HepG2 (cell line): ENCODE data around the gene BCL11B. TPM values are rescaled to one million over a fixed set of nuclear protein-coding genes. Genes with fewer than 3 reads are reported as not detected.

Experiments
- ATAC-seq: fragments of 200-7000 bp; cut with Tn5 transposase; 3 replicates; pipeline ENCODE4 v1.9.1; 2020; ENCODE audit warnings: mild to moderate bottlenecking, moderate library complexity
- BruUV-seq: library from RNA; stranded (reverse); fragments of 400-500 nt; replicated peaks from 2 replicates; lab custom pipeline; 2021; lab: Mats Ljungman, UMichigan
- CTCF ChIA-PET: fragments of 300-600 bp; formaldehyde crosslinking; extraction: SDS; loops from one replicate; lab custom pipeline; 2021; ENCODE audit warnings: low total read pairs, inconsistent platforms, low intra/inter-chr PET ratio; lab: Yijun Ruan, JAX
- POLR2A ChIA-PET: fragments of 350-600 bp; sonication (Branson Sonifier 250); formaldehyde crosslinking; loops from one replicate; lab custom pipeline; 2020; ENCODE audit warnings: antibody characterized with exemption, inconsistent platforms; lab: Yijun Ruan, JAX
- DNase-seq: peaks from one replicate; pipeline ENCODE4 v3.0.0-alpha.2; 2015; ENCODE audit warnings: low spot score
- FAIRE-seq: peaks from 3 replicates; lab custom pipeline; 2011; peaks lifted over from hg19 to GRCh38; lab: Jason Lieb, UNC
- H2AFZ ChIP-seq: one replicate; pipeline ENCODE4 v1.6.1; 2011; ENCODE audit warnings: low read length, inconsistent platforms
- H3K27ac ChIP-seq: fragments of 300-600 bp; 3 replicates; pipeline ENCODE4 v1.8.0; 2011; ENCODE audit warnings: mixed run types, mild to moderate bottlenecking, mixed read lengths, low read length, inconsistent platforms; ENCODE audit not compliant: insufficient read depth; ENCODE audit errors: extremely low read length
- H3K27me3 ChIP-seq, 2 experiments: fragments of 200-600 bp in 1 of 2; 2 replicates in 1 of 2; 3 replicates in 1 of 2; pipeline versions ENCODE4 v1.6.0 to v1.8.0; 2011; ENCODE audit warnings: low read length in 2 of 2, mild to moderate bottlenecking in 2 of 2, moderate library complexity in 2 of 2, inconsistent platforms in 1 of 2; ENCODE audit not compliant: insufficient read depth in 2 of 2, control insufficient read depth in 1 of 2
- H3K36me3 ChIP-seq, 2 experiments: fragments of 200-600 bp in 1 of 2; replicated peaks in 1 of 2; 2 replicates in 1 of 2; 3 replicates in 1 of 2; pipeline versions ENCODE4 v1.5.1 to v1.8.0; 2011; ENCODE audit warnings: low read length in 2 of 2, inconsistent platforms in 1 of 2; ENCODE audit not compliant: insufficient read depth in 2 of 2, control insufficient read depth in 1 of 2
- H3K4me1 ChIP-seq: 2 replicates; pipeline ENCODE4 v1.5.1; 2012; ENCODE audit warnings: low read length, inconsistent platforms; ENCODE audit not compliant: insufficient read depth
- H3K4me2 ChIP-seq: 2 replicates; pipeline ENCODE4 v1.6.0; 2011; ENCODE audit warnings: low read depth, low read length, inconsistent platforms
- H3K4me3 ChIP-seq, 3 experiments: fragments of 200-600 bp in 1 of 3; sonication (generic), shearing (Covaris generic) in 1 of 3; replicated peaks in 1 of 3; 2 replicates each; pipeline ENCODE4 v1.5.1; 2011 to 2016; ENCODE audit warnings: low read length in 3 of 3, inconsistent platforms in 2 of 3, low read depth in 2 of 3, mild to moderate bottlenecking in 2 of 3, control low read depth in 1 of 3, mixed read lengths in 1 of 3; ENCODE audit not compliant: insufficient read depth in 1 of 3
- H3K79me2 ChIP-seq: one replicate; pipeline ENCODE4 v1.6.1; 2011; ENCODE audit warnings: low read length, inconsistent platforms; ENCODE audit not compliant: insufficient read depth
- H3K9ac ChIP-seq: 2 replicates; pipeline ENCODE4 v1.6.0; 2011; ENCODE audit warnings: mild to moderate bottlenecking, low read depth, low read length, inconsistent platforms; ENCODE audit not compliant: insufficient read depth
- H3K9me3 ChIP-seq: 2 replicates; pipeline ENCODE4 v1.5.1; 2012; ENCODE audit warnings: mild to moderate bottlenecking, low read length
- H4K20me1 ChIP-seq: 2 replicates; pipeline ENCODE4 v1.6.0; 2011; ENCODE audit warnings: inconsistent platforms, mild to moderate bottlenecking, low read length, moderate library complexity; ENCODE audit not compliant: insufficient read depth
- ARNT ChIP-seq: fragments of 450-650 bp; IDR thresholded peaks from 2 replicates; pipeline ENCODE4 v1.6.1; 2017
- CREB1 ChIP-seq, 2 experiments: fragments of 450-650 bp in 1 of 2; IDR thresholded peaks; 2 replicates each; pipeline ENCODE4 v1.6.1; 2016 to 2017; ENCODE audit warnings: control low read depth in 1 of 2, mild to moderate bottlenecking in 1 of 2, missing compliant biosample characterization in 1 of 2, missing genetic modification characterization in 1 of 2
- HIC2 ChIP-seq: sonication (generic); formaldehyde crosslinking; IDR thresholded peaks from 2 replicates; pipeline ENCODE4 v1.9.0; 2022; ENCODE audit warnings: low read depth, missing genetic modification reagents
- KMT2B ChIP-seq: IDR thresholded peaks from 2 replicates; pipeline ENCODE4 v1.6.1; 2016; ENCODE audit warnings: missing genetic modification reagents, missing compliant biosample characterization
- NBN ChIP-seq: fragments of 450-650 bp; conservative IDR thresholded peaks from 2 replicates; pipeline ENCODE4 v1.6.1; 2017
- POLR2G ChIP-seq: fragments of 200-400 bp; formaldehyde crosslinking; IDR thresholded peaks from 2 replicates; pipeline ENCODE4 v1.6.1; 2018; ENCODE audit warnings: mild to moderate bottlenecking, low read depth, low read length, moderate library complexity
- PRDM15 ChIP-seq: sonication (generic); formaldehyde crosslinking; IDR thresholded peaks from 2 replicates; pipeline ENCODE4 v1.4.0; 2020; ENCODE audit warnings: missing genetic modification reagents
- SNAPC2 ChIP-seq: sonication (generic); formaldehyde crosslinking; IDR thresholded peaks from 2 replicates; pipeline ENCODE4 v1.8.1; 2022; ENCODE audit warnings: mild to moderate bottlenecking, missing genetic modification reagents
- SPEN ChIP-seq: sonication (generic); formaldehyde crosslinking; IDR thresholded peaks from 2 replicates; pipeline ENCODE4 v1.5.1; 2020; ENCODE audit warnings: low read depth, mild to moderate bottlenecking, missing genetic modification reagents
- TOPORS ChIP-seq: sonication (generic); formaldehyde crosslinking; IDR thresholded peaks from 2 replicates; pipeline ENCODE4 v1.8.0; 2023; ENCODE audit warnings: mild to moderate bottlenecking, missing genetic modification reagents
- ZNF251 ChIP-seq: sonication (generic); formaldehyde crosslinking; IDR thresholded peaks from 2 replicates; pipeline ENCODE4 v1.9.0; 2021; ENCODE audit warnings: mild to moderate bottlenecking, missing genetic modification reagents
- ZNF335 ChIP-seq: sonication (generic); formaldehyde crosslinking; IDR thresholded peaks from 2 replicates; pipeline ENCODE4 v1.4.0; 2020; ENCODE audit warnings: missing genetic modification reagents
- ZNF503 ChIP-seq: sonication (generic); formaldehyde crosslinking; IDR thresholded peaks from 2 replicates; pipeline ENCODE4 v1.4.0; 2020; ENCODE audit warnings: missing genetic modification reagents
- ZNF530 ChIP-seq: sonication (generic); formaldehyde crosslinking; IDR thresholded peaks from 2 replicates; pipeline ENCODE4 v1.5.0; 2020; ENCODE audit warnings: low read depth, mild to moderate bottlenecking, missing genetic modification reagents
- WGBS: methylation state at CpG from one replicate; pipeline ENCODE4 v1.1.6; 2017; ENCODE audit warnings: low lambda C conversion rate; 5-methylcytosine and 5-hydroxymethylcytosine counted together
- in situ Hi-C: cut with HindIII; loops from 2 replicates; pipeline ENCODE4 v1.10.0; 2017; ENCODE audit warnings: low pct_unique_long_range_greater_than_20kb; ENCODE audit not compliant: extremely low pct_ligation_motif_present
- intact Hi-C: fragments of 100-400 bp; cut with micrococcal nuclease; formaldehyde crosslinking; loops from one replicate; pipeline ENCODE4 v1.10.0; 2022; ENCODE audit not compliant: unreplicated experiment
- polyA plus RNA-seq, 8 experiments: library from polyadenylated mRNA; depleted of rRNA in 3 of 8; stranded (reverse) in 7 of 8; unstranded in 1 of 8; fragments of >200 nt; fragmentation: Illumina TruSeq in 4 of 8; extraction: Trizol in 4 of 8; gene quantifications; 2 replicates each; pipeline versions ENCODE4 v1.2.1 to v1.2.3, GENCODE V29; 2011 to 2016; ENCODE audit warnings: low read depth in 4 of 8, missing spikeins in 1 of 8, mixed read lengths in 1 of 8; ENCODE audit not compliant: insufficient read depth in 1 of 8
- total RNA-seq, 5 experiments: library from RNA; depleted of rRNA; stranded (reverse); fragments of >200 nt; fragmentation: Illumina TruSeq; extraction: Trizol; gene quantifications; 2 replicates each; pipeline ENCODE4 v1.2.3, GENCODE V29; 2016; ENCODE audit warnings: low read depth in 1 of 5

The BCL11B gene
- total and polyA plus RNA-seq, 2 of the 13 experiments (the other 11 are each of a cell fraction or from before 2014, with no cell fraction given): not detected

GRCh38 chr14:99191395-99192027 lies 80.5 kb downstream of the BCL11B start (continued):
- TF ChIP-seq ZNF503 (CRISPR knock-in tag) (no peak), TOPORS (CRISPR knock-in tag) (no peak), KMT2B (CRISPR knock-in tag) (no peak), ARNT (no peak), NBN (no peak)
- TF ChIP-seq, all 625 proteins: peak for 0

- 33% methylated on average over 11 of the region's 11 CpGs for WGBS
- Histone ChIP-seq H4K20me1 (no peaks in the 10 kb centered on the region), H2AFZ (no peak overlapping the region), H3K36me3 (no peaks in the 10 kb centered on the region), H3K9me3 (no peaks in the 10 kb centered on the region), H3K9ac (no peak overlapping the region), H3K4me1 (0 out of 2 replicates have a peak, but pooled peaks cover 10% of the 10 kb centered on the region), H3K27me3 (peaks cover 4 to 58% of the 10 kb centered on the region in 2 experiments), H3K4me3 (no peak overlapping the region), H3K27ac (no peak overlapping the region), H3K79me2 (no peaks in the 10 kb centered on the region), H3K4me2 (no peak overlapping the region)
- DNase-seq: no peak
- no peak for FAIRE-seq
- no peak for ATAC-seq
- POLR2A ChIA-PET: no interaction called here
- in situ Hi-C loops (no loop called here), intact Hi-C loops (no loop called here)
- CTCF ChIA-PET: no interaction called here
- no TSS peak for BruUV-seq
- TF ChIP-seq PRDM15 (CRISPR knock-in tag) (no peak), ZNF251 (CRISPR knock-in tag) (no peak), HIC2 (CRISPR knock-in tag) (no peak), SPEN (CRISPR knock-in tag) (no peak), POLR2G (no peak), SNAPC2 (CRISPR knock-in tag) (no peak), CREB1 (IDR thresholded peaks at IDR 0.05) (no peak), CREB1 (CRISPR knock-in tag; IDR thresholded peaks at IDR 0.05) (no peak), ZNF530 (CRISPR knock-in tag) (no peak), ZNF335 (CRISPR knock-in tag) (no peak)
These were observed 81.2 kb downstream of the BCL11B start for GRCh38 chr14:99190696-99191394.
